ENCODE measurements around the gene COL15A1. TPM values are rescaled to one million over a fixed set of nuclear protein-coding genes. Genes with fewer than 3 reads are reported as not detected.

The COL15A1 gene
- total and polyA plus RNA-seq, 2 of the 13 experiments (the other 11 are each of a cell fraction or from before 2014, with no cell fraction given), result not detected

DNA sequence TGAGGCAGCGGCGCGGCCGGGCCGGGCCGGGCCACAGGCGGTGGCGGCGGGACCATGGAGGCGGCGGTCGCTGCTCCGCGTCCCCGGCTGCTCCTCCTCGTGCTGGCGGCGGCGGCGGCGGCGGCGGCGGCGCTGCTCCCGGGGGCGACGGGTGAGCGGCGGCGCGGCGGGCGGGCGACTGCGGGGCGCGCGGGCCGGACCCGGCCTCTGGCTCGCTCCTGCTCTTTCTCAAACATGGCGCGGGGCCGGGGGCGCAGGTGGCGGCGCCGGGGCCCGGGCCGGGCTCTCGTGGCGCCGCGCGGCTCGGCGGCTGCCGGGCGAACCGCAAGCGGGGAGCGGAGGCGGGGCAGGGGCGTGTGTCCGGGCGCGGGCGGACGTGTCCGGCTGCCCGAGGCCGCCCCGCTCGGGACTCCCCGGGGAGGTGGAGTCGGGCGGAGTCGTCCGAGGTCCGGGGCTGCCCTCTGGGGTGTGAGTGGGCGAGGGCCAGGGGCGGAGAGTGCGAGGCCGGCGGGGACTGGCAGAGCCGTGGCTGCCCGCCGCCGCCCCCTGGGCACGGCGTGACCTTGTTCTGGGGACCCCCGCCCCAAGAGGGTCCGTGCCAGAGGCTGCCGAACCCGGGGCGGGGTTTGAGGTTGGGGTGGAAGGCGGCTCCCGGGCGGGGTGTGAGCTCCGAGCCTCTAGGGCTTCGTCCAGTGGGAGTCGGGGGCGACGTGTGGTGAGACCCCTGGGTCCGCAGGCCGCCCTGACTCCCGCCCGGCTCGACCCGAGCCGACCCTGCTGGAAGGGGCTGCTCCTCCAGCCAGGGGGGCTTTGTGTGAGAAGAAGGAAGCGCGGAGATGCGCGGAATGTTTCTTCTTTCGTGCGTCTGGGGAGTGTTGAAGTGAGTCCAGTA lies 161.7 kb downstream of the COL15A1 start (continued):
- TF ChIP-seq ZNF138 (CRISPR knock-in tag; IDR thresholded peaks at IDR 0.05; ENCODE audit: low read depth) (peak; percentile 26; the same call in 1 of the 2 replicates), SPEN (CRISPR knock-in tag; IDR thresholded peaks at IDR 0.05; ENCODE audit: low read depth) (0 out of 2 replicates have a peak, but pooled peaks have one; percentile 6), ZFP37 (CRISPR knock-in tag; IDR thresholded peaks at IDR 0.05; ENCODE audit: borderline replicate concordance) (no peak), KDM5B (CRISPR knock-in tag; IDR thresholded peaks at IDR 0.05; ENCODE audit: borderline replicate concordance) (no peak), KMT2B (CRISPR knock-in tag; IDR thresholded peaks at IDR 0.05) (0 out of 2 replicates have a peak, but pooled peaks have one; percentile 26), RAD21 (CRISPR knock-in tag; IDR thresholded peaks at IDR 0.05) (0 out of 2 replicates have a peak, but pooled peaks have one; percentile 7), MAFF (IDR thresholded peaks at IDR 0.05; ENCODE audit: low read depth, low read length) (no peak), ZNF597 (CRISPR knock-in tag; IDR thresholded peaks at IDR 0.05) (no peak), ZNF687 (CRISPR knock-in tag; IDR thresholded peaks at IDR 0.05) (peak; percentile 67), LRRFIP1 (CRISPR knock-in tag; conservative IDR thresholded peaks at IDR 0.05) (no peak), ETV6 (CRISPR knock-in tag; conservative IDR thresholded peaks at IDR 0.05) (0 out of 2 replicates have a peak, but pooled peaks have one; percentile 48), ZNF414 (CRISPR knock-in tag; IDR thresholded peaks at IDR 0.05) (peak; percentile 65; the same call in 1 of the 2 replicates), NFYB (CRISPR knock-in tag; IDR thresholded peaks at IDR 0.05) (peak; percentile 32; the same call in 1 of the 2 replicates), ZNF550 (CRISPR knock-in tag; IDR thresholded peaks at IDR 0.05; ENCODE audit: borderline replicate concordance) (no peak)
- TF ChIP-seq, protein P1, sequence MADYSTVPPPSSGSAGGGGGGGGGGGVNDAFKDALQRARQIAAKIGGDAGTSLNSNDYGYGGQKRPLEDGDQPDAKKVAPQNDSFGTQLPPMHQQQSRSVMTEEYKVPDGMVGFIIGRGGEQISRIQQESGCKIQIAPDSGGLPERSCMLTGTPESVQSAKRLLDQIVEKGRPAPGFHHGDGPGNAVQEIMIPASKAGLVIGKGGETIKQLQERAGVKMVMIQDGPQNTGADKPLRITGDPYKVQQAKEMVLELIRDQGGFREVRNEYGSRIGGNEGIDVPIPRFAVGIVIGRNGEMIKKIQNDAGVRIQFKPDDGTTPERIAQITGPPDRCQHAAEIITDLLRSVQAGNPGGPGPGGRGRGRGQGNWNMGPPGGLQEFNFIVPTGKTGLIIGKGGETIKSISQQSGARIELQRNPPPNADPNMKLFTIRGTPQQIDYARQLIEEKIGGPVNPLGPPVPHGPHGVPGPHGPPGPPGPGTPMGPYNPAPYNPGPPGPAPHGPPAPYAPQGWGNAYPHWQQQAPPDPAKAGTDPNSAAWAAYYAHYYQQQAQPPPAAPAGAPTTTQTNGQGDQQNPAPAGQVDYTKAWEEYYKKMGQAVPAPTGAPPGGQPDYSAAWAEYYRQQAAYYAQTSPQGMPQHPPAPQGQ (CRISPR knock-in tag; IDR thresholded peaks at IDR 0.05; ENCODE audit: borderline replicate concordance), result no peak
